HL-60 (cell line): ENCODE measurements around the gene TGM1.

Experiments
- POLR2AphosphoS5 ChIP-seq: IDR thresholded peaks from 2 replicates; pipeline ENCODE4 v1.6.1; 2012; ENCODE audit warnings: low read depth
- SPI1 ChIP-seq: IDR thresholded peaks from 2 replicates; pipeline ENCODE4 v1.6.1; 2012; ENCODE audit warnings: low read depth, mild to moderate bottlenecking, borderline replicate concordance
- TF ChIP-seq, protein P1 (sequence below): IDR thresholded peaks from 2 replicates; pipeline ENCODE4 v1.6.1; 2012; ENCODE audit warnings: low read depth; ENCODE audit not compliant: insufficient replicate concordance
- TF ChIP-seq, protein P2 (sequence below): IDR thresholded peaks from one replicate; pipeline ENCODE4 v1.5.1; 2011; ENCODE audit warnings: low read length, control low read depth, inconsistent platforms; ENCODE audit not compliant: insufficient read depth

DNA sequence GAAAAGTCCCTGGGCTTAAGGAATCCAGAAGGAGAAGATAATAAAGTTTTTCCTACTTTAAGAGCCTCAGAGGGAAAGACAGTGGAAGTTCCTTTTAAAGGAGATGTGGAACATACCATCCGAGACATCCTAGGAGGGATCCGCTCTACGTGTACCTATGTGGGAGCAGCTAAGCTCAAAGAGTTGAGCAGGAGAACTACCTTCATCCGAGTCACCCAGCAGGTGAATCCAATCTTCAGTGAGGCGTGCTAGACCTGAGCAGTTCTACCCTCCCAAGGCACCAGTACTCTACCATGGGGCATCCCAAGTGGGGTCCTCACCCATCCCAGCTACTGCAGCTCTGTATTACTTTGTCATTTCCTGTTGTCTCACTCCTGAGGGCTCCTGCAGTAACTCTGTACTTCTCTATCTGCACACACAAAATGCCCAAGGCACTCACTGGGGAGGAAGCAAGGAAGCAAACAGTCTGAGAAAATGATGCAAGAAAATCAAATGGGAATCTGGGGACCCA, 24.4 kb downstream of the TGM1 start:
- TF ChIP-seq, protein P1, sequence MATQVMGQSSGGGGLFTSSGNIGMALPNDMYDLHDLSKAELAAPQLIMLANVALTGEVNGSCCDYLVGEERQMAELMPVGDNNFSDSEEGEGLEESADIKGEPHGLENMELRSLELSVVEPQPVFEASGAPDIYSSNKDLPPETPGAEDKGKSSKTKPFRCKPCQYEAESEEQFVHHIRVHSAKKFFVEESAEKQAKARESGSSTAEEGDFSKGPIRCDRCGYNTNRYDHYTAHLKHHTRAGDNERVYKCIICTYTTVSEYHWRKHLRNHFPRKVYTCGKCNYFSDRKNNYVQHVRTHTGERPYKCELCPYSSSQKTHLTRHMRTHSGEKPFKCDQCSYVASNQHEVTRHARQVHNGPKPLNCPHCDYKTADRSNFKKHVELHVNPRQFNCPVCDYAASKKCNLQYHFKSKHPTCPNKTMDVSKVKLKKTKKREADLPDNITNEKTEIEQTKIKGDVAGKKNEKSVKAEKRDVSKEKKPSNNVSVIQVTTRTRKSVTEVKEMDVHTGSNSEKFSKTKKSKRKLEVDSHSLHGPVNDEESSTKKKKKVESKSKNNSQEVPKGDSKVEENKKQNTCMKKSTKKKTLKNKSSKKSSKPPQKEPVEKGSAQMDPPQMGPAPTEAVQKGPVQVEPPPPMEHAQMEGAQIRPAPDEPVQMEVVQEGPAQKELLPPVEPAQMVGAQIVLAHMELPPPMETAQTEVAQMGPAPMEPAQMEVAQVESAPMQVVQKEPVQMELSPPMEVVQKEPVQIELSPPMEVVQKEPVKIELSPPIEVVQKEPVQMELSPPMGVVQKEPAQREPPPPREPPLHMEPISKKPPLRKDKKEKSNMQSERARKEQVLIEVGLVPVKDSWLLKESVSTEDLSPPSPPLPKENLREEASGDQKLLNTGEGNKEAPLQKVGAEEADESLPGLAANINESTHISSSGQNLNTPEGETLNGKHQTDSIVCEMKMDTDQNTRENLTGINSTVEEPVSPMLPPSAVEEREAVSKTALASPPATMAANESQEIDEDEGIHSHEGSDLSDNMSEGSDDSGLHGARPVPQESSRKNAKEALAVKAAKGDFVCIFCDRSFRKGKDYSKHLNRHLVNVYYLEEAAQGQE: no peak
- TF ChIP-seq, protein P2, sequence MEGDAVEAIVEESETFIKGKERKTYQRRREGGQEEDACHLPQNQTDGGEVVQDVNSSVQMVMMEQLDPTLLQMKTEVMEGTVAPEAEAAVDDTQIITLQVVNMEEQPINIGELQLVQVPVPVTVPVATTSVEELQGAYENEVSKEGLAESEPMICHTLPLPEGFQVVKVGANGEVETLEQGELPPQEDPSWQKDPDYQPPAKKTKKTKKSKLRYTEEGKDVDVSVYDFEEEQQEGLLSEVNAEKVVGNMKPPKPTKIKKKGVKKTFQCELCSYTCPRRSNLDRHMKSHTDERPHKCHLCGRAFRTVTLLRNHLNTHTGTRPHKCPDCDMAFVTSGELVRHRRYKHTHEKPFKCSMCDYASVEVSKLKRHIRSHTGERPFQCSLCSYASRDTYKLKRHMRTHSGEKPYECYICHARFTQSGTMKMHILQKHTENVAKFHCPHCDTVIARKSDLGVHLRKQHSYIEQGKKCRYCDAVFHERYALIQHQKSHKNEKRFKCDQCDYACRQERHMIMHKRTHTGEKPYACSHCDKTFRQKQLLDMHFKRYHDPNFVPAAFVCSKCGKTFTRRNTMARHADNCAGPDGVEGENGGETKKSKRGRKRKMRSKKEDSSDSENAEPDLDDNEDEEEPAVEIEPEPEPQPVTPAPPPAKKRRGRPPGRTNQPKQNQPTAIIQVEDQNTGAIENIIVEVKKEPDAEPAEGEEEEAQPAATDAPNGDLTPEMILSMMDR: no peak
- TF ChIP-seq POLR2AphosphoS5 (no peak), SPI1 (no peak)
